GM19372 (cell line): ENCODE data around the gene UBXN1.

Experiments
- ATAC-seq: cut with Tn5 transposase; IDR thresholded peaks from one replicate; pipeline ENCODE4 v1.9.1; 2021; ENCODE audit warnings: mild to moderate bottlenecking, low read depth, moderate library complexity; ENCODE audit not compliant: unreplicated experiment

Gene UBXN1

DNA sequence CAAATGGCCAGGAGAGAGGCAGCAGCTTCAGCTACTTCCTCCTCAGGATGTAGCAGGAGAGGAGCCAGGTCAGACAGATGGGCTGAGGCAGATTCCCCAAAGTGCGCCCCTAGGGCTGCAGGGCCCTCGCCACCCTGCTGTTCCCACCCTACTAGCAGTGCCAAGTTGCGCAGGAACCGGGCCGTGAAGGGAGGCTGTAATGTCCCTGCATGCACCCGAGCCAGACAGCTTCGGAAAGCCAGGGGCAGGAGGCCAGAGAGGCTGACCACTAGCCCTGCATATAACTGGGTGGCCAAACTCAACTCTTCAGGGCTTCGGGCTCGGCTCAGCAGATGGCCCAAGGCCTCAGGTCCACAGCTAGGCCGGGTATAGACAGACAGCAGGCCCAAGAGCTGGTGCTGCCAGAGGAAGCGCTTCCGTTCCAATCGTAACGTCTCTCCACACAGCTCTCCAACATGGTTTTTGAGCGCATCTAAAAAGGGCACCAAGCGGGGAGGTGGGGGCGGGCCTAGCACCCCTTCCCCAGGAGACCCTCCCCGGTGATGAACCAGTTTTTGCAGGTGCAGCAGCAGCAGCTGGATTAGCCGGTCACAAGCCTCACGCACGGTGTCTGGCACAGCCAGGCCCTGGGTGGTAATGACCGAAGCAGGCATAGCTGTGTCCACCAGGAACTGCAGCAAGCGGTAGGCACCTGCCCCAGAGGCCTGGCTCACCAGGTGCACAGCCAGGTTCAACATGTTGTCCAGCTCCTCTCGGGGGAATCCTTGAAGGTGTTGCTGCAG, 30.5 kb downstream of the UBXN1 start:
- ATAC-seq: no peak

DNA sequence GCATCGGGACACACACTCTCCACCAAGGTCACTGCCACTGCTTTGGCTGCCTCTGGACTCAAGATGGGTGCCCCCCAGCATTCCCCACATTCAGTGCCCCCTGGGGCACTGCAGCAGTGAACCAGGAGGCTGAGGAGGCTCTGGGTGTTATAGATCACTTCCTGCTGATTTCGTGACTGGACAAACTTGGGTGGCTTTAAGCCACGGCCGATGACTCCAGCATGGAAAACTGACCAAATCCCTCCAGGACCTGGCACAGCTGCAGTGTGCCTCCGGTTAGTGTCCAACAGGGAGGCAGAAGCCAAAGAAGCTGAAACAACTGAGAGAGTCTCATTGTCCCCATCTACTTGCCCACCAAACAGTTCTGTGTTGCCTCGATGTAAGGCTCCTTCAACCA, 31.3 kb downstream of the UBXN1 start:
- ATAC-seq: no peak

DNA sequence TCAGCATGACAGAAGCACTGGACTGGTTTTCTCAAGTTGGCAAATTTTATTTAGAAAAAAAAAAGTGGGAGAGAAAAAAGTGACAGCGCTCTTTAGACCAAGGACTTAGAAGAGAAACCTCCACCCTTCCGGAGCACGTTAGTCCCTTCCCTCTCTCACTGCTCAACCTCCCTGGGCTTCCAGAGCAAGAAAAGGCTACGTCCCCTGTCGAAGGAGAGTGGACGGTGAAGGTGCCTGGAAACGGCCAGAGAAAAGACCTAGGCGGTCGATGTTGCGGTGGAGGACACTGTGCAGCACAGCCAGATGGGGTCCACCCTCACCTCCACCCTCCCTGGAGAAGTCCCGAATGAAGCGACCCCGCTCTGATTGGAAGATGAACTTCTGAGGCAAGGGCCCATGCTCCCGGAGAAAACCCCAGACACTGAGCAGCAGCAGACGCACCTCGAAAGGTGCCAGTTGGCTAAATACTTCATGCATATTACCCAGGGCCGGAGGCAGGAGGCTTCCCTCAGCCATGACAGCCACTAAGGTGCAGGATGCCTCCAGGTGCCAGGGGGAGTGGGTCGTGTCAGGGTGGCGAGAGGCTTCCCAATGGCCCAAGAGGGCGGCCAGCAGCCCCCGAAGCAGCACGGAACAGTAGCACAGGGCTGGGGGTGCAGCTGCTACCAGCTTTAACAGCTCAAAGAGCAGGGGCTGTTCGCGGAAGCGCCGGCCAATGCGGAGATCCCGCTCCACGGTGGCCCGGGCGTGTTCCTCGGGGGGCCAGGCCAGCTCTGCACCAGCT, 31.9 kb downstream of the UBXN1 start:
- ATAC-seq: no peak

DNA sequence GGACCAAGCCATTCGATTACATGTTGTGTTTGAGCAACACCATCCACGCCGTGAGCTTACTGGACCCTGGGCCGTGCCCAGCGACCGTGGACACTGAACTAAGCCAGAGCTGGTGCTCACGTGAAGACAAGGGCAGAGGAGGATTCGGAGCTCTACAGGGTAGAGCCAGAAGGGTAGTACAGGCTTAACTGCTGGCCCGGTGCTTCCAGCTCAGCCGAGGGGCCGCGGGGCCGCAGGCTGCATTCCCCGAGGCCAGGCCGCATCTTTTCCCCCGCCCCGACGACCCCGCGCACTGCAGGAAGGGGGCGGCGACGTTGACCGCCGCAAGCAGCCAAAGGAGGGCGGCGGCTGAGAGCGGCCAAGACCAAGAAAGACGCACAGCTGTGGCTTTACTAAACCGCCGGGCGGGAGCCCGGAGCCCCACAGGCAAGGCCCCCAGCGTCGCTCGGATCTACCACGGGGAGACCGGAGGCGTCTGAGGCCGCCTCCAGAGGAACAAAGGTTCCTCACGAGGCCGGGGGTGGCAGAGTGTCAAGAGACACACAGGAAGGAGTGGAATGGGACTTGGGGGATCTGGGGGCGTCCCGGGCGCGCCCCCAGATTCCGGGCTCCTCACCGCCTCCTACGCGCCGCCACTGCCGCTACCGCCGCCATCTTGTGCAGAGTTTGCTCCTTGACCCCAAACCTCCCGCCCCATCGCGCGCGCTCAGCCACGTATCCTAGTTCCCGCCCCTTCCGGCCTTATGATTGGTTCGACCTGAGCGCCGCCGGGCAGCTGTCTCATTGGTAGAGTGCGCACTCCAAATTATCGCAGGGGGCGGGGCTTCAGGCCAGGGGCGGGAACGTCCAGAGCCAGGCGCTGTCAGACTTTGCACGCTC, 32.7 kb downstream of the UBXN1 start, which contains the start of gene GANAB:
GANAB (minus strand) TSS at position 668 of the 879 bp plus-strand sequence; CDS start at position 654, 14 bp downstream.
- peak; percentile 98 for ATAC-seq

DNA sequence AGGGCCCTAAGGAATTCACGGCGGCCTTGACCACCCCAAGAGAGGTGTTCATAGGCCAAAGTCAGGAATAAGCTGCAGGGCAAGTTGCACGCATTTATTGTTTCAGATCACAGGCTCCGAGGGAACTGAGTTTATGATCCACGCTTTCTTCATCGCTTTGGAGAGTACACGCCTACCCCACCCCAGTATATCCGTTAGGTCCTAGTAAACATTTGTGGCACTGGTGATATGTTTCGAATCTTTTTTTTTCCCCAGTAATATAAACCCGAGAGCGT, 33.3 kb downstream of the UBXN1 start:
- no peak for ATAC-seq

DNA sequence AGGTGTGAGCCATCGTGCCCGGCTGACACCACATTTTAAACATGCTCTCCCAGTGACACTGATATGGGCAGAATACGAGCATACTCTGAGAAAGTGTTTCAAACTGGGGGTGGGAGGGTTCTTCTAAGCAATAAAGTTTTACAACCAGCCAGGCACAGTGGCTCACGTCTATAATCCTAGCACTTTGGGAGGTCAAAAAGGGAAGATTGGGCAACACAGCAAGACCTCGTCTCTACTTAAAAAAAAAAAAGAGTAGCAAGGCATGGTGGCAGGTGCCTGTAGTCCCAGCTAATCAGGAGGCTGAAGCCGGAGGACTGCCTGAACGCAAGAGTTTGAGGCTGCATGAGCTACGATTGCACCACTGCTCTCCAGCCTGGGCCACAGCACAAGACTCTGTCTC, 34.7 kb downstream of the UBXN1 start:
- no peak for ATAC-seq

DNA sequence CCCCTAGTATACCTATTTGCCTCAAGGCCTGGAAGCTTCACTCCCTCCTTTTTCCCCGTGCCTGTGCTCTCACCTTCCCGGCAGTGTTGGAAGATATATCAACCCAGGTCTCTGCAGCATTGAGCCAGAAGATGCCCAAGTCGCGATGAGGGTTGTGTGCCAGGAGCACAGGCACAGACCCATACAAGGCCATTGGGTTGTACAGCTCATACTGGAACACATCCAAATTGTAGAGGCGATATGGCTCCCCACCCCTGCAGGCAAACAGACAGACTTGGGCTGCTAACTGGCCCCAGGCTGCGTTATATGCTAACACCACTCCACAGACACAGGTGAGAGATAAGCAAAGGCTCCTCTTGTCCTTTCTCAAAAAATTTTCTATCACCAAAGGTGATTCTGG, 46.4 kb downstream of the UBXN1 start:
- ATAC-seq: no peak

DNA sequence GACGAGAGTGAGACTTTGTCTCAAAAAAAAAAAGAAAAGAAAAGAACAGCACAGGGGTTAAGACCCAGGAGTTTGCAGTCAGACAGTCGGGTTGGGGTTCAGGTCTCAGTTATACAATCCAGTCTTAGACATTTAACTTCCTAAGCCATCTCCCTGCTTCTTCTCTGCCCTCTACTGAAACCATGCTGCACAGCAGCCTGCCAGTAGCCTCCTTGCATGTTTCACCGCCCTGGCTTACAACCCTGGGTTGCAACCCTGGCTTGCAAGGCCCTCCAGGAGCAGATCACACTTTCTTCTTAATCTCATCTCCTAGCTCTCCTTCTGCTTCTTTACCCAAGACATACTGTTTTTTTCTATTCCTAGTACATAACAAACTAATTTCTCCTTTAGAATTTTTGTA, 51.2 kb downstream of the UBXN1 start:
- ATAC-seq: no peak
